Sigmoid colon (tissue), 7 donors: ENCODE measurements around the gene HIBCH. TPM values are rescaled to one million over a fixed set of nuclear protein-coding genes. Genes with fewer than 3 reads are reported as not detected.

Experiments used
- DNase-seq: peaks from one replicate; pipeline ENCODE4 v3.0.0-alpha.2; 2019
- H3K27ac ChIP-seq, 4 donors: fragments of 200-600 bp; sonication (generic); one replicate each; pipeline ENCODE4 v1.5.1; 2016 to 2019; ENCODE audit warnings: mild to moderate bottlenecking in 1 of 4
- H3K27me3 ChIP-seq, 3 donors: fragments of 200-600 bp; sonication (generic); one replicate each; pipeline ENCODE4 v1.5.1; 2019; ENCODE audit warnings: mild to moderate bottlenecking in 1 of 3
- H3K36me3 ChIP-seq, 4 donors: fragments of 200-600 bp; sonication (generic); one replicate each; pipeline ENCODE4 v1.5.1; 2016 to 2019
- H3K4me1 ChIP-seq, 4 donors: fragments of 200-600 bp; sonication (generic); one replicate each; pipeline ENCODE4 v1.5.1; 2017 to 2019
- H3K4me3 ChIP-seq, 4 donors: fragments of 200-600 bp; sonication (generic); one replicate each; pipeline ENCODE4 v1.5.1; 2017 to 2019; ENCODE audit warnings: mild to moderate bottlenecking in 2 of 4, moderate library complexity in 1 of 4
- H3K9me3 ChIP-seq, 4 donors: fragments of 200-600 bp in 3 of 4; sonication (generic) in 3 of 4; one replicate each; pipeline versions ENCODE4 v1.5.1 to v1.6.1; 2013 to 2019
- EP300 ChIP-seq, 4 donors: sonication (generic); formaldehyde crosslinking; IDR thresholded peaks; one replicate each; pipeline ENCODE4 v1.6.1; 2017; ENCODE audit warnings: antibody characterized with exemption in 4 of 4
- POLR2A ChIP-seq, 2 donors: fragments of 450-650 bp; IDR thresholded peaks; one replicate each; pipeline ENCODE4 v1.6.1; 2016; ENCODE audit warnings: antibody characterized with exemption in 2 of 2, mild to moderate bottlenecking in 2 of 2, moderate library complexity in 2 of 2
- POLR2AphosphoS5 ChIP-seq, 4 donors: sonication (generic); formaldehyde crosslinking; IDR thresholded peaks; one replicate each; pipeline ENCODE4 v1.6.1; 2017; ENCODE audit warnings: antibody characterized with exemption in 4 of 4
- WGBS, 2 donors: extraction: QIAGEN DNeasy Blood & Tissue Kit; methylation state at CpG; one replicate each; pipeline ENCODE4 v1.1.7; 2013; 5-methylcytosine and 5-hydroxymethylcytosine counted together
- intact Hi-C: fragments of 100-400 bp; cut with DNase I; formaldehyde crosslinking; loops from one replicate; pipeline ENCODE4 v1.15.1; 2023
- polyA plus RNA-seq, 3 donors: library from polyadenylated mRNA; stranded (reverse); fragments of 200-250 nt; gene quantifications; one replicate each; pipeline ENCODE4 v1.2.3, GENCODE V29; 2013
- total RNA-seq, 4 donors: library from RNA; depleted of rRNA; stranded (reverse); fragments of >200 nt; gene quantifications; one replicate each; pipeline ENCODE4 v1.1.0, GENCODE V29; 2016
- TF ChIP-seq, protein P1 (sequence below), 4 experiments: fragments of 450-650 bp in 3 of 4; fragments of 200-600 bp in 1 of 4; IDR thresholded peaks; one replicate each; pipeline ENCODE4 v1.5.1; 2016 to 2019; ENCODE audit warnings: antibody characterized with exemption in 4 of 4, mild to moderate bottlenecking in 3 of 4, moderate library complexity in 2 of 4
- donor health status: healthy with polysubstance abuse.
- donor health status: Bipolar disorder and iron deficiency.
- donor health status: healthy.

The HIBCH gene
- total and polyA plus RNA-seq, 7 donors = 18.1 to 45.8 (median 21.6) TPM

DNA sequence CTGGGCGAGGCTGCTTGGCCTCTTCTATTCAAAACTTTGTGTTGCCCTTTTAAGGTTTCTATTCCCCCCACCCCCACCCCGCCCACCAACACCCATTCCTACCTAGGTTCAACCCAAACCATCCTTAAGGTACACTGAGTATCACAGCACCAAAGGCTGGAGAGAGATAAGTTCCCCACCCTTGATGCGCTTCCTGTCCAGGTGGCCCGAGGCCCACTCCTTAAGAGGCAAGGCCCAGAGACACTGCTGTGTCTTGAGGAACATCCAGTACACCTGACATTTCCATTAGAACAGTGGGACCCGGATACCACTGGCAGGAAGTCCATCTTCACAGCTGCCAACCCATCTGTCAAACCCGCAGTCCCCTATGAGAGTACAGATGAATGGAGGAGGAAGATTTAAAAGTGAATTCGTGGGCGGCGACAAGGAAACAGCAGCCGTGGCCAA is 23.5 kb upstream of the HIBCH start:
- no peaks in the 10 kb centered on the region for H3K36me3 ChIP-seq
- peak overlapping the region; percentile 61 to 91 (median 80) for H3K4me3 ChIP-seq
- no peaks in the 10 kb centered on the region for H3K27me3 ChIP-seq
- H3K4me1 ChIP-seq = peaks cover 0 to 29% (median 18%) of the 10 kb centered on the region in 4 donors
- H3K9me3 ChIP-seq = no peaks in the 10 kb centered on the region
- H3K27ac ChIP-seq = peak overlapping the region; percentile 91 to 94 (median 94)
- WGBS, 2 donors = 32 to 33% methylated on average over 10 of the region's 10 CpGs
- TF ChIP-seq POLR2AphosphoS5 (IDR thresholded peaks at IDR 0.05) (no peak), EP300 (IDR thresholded peaks at IDR 0.05) (no peak), POLR2A (IDR thresholded peaks at IDR 0.05) (no peak)
- TF ChIP-seq, protein P1, sequence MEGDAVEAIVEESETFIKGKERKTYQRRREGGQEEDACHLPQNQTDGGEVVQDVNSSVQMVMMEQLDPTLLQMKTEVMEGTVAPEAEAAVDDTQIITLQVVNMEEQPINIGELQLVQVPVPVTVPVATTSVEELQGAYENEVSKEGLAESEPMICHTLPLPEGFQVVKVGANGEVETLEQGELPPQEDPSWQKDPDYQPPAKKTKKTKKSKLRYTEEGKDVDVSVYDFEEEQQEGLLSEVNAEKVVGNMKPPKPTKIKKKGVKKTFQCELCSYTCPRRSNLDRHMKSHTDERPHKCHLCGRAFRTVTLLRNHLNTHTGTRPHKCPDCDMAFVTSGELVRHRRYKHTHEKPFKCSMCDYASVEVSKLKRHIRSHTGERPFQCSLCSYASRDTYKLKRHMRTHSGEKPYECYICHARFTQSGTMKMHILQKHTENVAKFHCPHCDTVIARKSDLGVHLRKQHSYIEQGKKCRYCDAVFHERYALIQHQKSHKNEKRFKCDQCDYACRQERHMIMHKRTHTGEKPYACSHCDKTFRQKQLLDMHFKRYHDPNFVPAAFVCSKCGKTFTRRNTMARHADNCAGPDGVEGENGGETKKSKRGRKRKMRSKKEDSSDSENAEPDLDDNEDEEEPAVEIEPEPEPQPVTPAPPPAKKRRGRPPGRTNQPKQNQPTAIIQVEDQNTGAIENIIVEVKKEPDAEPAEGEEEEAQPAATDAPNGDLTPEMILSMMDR (IDR thresholded peaks at IDR 0.05) = no peak
- intact Hi-C loops = loop anchor here (2.0 to 10.0 kb wide), 2 partner anchors 22 to 302 kb away; partner anchors contain the start of gene NAB1
- DNase-seq = no peak

DNA sequence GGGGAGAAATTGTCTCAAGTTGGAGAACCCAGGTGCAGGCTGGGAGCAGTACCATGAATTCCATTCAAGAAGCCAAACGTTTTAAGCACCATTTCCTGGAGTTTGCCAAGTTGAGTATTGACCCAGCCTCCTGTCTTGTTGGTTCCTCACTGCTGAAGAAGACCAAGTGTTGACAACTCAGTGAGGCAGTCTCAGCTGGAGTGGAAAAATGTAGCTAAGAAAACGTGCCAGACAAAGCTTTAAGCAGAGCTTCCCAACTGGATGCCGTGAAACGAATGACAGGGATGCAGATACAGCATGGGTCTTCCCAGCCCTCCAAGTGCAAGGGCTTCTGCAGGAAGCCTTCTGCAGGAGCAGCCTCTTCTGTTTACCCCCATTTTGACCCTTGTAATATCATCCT is 23.0 kb upstream of the HIBCH start:
- WGBS, 2 donors = 62 to 63% methylated on average over 4 of the region's 4 CpGs
- peak overlapping the region in 1 of 4 donors; percentile 85 for H3K4me3 ChIP-seq
- peak overlapping the region; percentile 91 to 94 (median 94) for H3K27ac ChIP-seq
- intact Hi-C loops = loop anchor here (2.0 to 10.0 kb wide), 2 partner anchors 22 to 302 kb away; partner anchors contain the start of gene NAB1
- no peaks in the 10 kb centered on the region for H3K36me3 ChIP-seq
- H3K4me1 ChIP-seq = peaks cover 0 to 29% (median 18%) of the 10 kb centered on the region in 4 donors
- no peaks in the 10 kb centered on the region for H3K27me3 ChIP-seq
- H3K9me3 ChIP-seq = no peaks in the 10 kb centered on the region
- no peak for TF ChIP-seq POLR2AphosphoS5 (IDR thresholded peaks at IDR 0.05)
- TF ChIP-seq, protein P1 (IDR thresholded peaks at IDR 0.05) = no peak
- TF ChIP-seq POLR2A (IDR thresholded peaks at IDR 0.05) = no peak
- TF ChIP-seq EP300 (IDR thresholded peaks at IDR 0.05) = no peak
- no peak for DNase-seq

DNA sequence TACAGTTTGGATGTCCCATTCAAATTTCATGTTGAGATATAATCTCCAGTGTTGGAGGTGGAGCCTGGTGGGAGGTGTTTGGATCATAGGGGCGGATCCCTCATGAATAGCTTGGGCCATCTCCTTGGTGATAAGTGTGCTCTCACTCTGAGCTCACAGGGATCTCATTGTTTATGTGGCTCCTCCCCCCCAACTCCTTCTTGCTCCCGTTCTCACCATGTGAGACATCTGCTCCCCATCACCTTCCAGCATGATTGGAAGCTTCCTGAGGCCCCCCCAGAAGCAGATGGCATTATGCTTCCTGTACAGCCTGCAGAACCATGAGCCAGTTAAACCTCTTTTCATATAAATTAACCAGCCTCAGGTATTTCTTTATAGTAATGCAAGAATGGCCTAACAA is 20.7 kb upstream of the HIBCH start:
- Histone ChIP-seq H3K4me3 (no peak overlapping the region), H3K9me3 (no peaks in the 10 kb centered on the region), H3K4me1 (peaks cover 0 to 21% (median 11%) of the 10 kb centered on the region in 4 donors), H3K27me3 (no peaks in the 10 kb centered on the region), H3K36me3 (no peaks in the 10 kb centered on the region), H3K27ac (no peak overlapping the region)
- DNase-seq = no peak
- TF ChIP-seq POLR2A (IDR thresholded peaks at IDR 0.05) (no peak), POLR2AphosphoS5 (IDR thresholded peaks at IDR 0.05) (no peak), EP300 (IDR thresholded peaks at IDR 0.05) (no peak)
- TF ChIP-seq, protein P1 (IDR thresholded peaks at IDR 0.05) = no peak
- intact Hi-C loops = loop anchor here (10.0 kb wide), 1 partner anchor 304 kb away; the partner anchor contains the start of gene NAB1
- WGBS, 2 donors = 27 to 58% methylated on average over 2 of the region's 2 CpGs

DNA sequence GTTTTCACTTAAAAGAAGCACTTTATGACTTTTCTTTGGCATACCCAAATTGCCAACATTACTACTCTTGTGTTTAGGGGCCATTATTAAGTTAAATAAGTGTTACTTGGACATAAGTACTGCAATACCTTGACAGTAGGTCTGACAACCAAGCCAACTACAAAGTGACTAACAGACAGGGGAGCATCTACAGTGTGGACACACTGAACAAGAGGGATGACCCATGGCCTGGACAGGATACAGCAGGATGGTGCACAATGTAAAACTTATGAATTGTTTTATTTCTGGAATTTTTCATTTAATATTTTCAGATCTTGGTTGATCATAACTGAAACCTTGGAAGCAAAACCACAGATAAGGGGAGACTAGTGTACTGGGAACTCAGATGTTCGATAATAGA is 19.8 kb upstream of the HIBCH start:
- Histone ChIP-seq H3K9me3 (no peaks in the 10 kb centered on the region), H3K4me1 (peaks cover 0 to 12% (median 1%) of the 10 kb centered on the region in 4 donors), H3K4me3 (no peak overlapping the region), H3K36me3 (no peaks in the 10 kb centered on the region), H3K27ac (no peak overlapping the region), H3K27me3 (no peaks in the 10 kb centered on the region)
- TF ChIP-seq, protein P1 (IDR thresholded peaks at IDR 0.05) = no peak
- no peak for TF ChIP-seq EP300 (IDR thresholded peaks at IDR 0.05)
- TF ChIP-seq POLR2AphosphoS5 (IDR thresholded peaks at IDR 0.05) = no peak
- no peak for TF ChIP-seq POLR2A (IDR thresholded peaks at IDR 0.05)
- intact Hi-C loops = no loop called here
- no peak for DNase-seq
- WGBS, 2 donors = 90 to 94% methylated on average over 1 of the region's 1 CpG

DNA sequence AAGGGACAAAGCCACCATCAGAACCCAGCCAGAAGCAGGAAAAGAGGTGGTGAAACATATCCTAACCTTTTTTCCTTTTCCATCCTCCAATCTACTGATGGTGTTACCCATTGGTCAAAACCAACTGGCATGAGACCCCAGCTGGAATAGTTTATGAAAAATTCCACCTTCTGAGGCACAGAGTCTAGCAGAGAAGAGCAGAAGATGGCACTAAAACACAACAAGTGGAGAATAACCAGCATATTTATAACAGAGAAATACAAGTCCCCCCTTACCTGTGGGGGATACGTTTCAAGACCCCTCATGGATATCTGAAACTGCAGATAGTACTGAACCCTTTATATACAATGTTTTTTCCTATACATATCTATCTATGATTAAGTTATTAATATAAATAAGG is 18.8 kb upstream of the HIBCH start:
- Histone ChIP-seq H3K36me3 (no peaks in the 10 kb centered on the region), H3K4me1 (peaks cover 0 to 10% (median 0%) of the 10 kb centered on the region in 4 donors), H3K4me3 (no peak overlapping the region), H3K27me3 (no peaks in the 10 kb centered on the region), H3K9me3 (no peaks in the 10 kb centered on the region), H3K27ac (peak overlapping the region in 1 of 4 donors; percentile 3)
- TF ChIP-seq EP300 (IDR thresholded peaks at IDR 0.05) = no peak
- no peak for TF ChIP-seq POLR2AphosphoS5 (IDR thresholded peaks at IDR 0.05)
- TF ChIP-seq POLR2A (IDR thresholded peaks at IDR 0.05) = no peak
- TF ChIP-seq, protein P1 (IDR thresholded peaks at IDR 0.05) = no peak
- DNase-seq = no peak
- intact Hi-C loops = no loop called here
- WGBS, 2 donors = 89 to 90% methylated on average over 1 of the region's 1 CpG
